H9 (cell line): ENCODE measurements around the gene MED29. TPM values are rescaled to one million over a fixed set of nuclear protein-coding genes. Genes with fewer than 3 reads are reported as not detected.

ENCODE experiments used
- DNase-seq: peaks from one replicate; pipeline ENCODE4 v3.0.0-alpha.2; 2017
- H2AFZ ChIP-seq: one replicate; pipeline ENCODE4 v1.6.1; 2013; ENCODE audit warnings: mild to moderate bottlenecking, low read length, control low read depth, moderate library complexity
- H2AK5ac ChIP-seq: 2 replicates; pipeline ENCODE4 v1.6.1; 2013; ENCODE audit warnings: low read length, control low read depth, mixed read lengths; ENCODE audit not compliant: insufficient read length
- H2BK120ac ChIP-seq: one replicate; pipeline ENCODE4 v1.6.1; 2013; ENCODE audit warnings: low read depth, mild to moderate bottlenecking, low read length, control low read depth, inconsistent platforms; ENCODE audit not compliant: poor library complexity, severe bottlenecking
- H2BK12ac ChIP-seq: 2 replicates; pipeline ENCODE4 v1.6.1; 2013; ENCODE audit warnings: low read length, control low read depth, mixed read lengths, low read depth; ENCODE audit not compliant: insufficient read length
- H2BK15ac ChIP-seq: 2 replicates; pipeline ENCODE4 v1.6.1; 2013; ENCODE audit warnings: low read depth, low read length, control low read depth
- H2BK20ac ChIP-seq: one replicate; pipeline ENCODE4 v1.6.1; 2013; ENCODE audit warnings: low read depth, mild to moderate bottlenecking, low read length, control low read depth, inconsistent platforms; ENCODE audit not compliant: poor library complexity, severe bottlenecking
- H2BK5ac ChIP-seq: 2 replicates; pipeline ENCODE4 v1.6.1; 2013; ENCODE audit warnings: low read length, control low read depth, mixed read lengths; ENCODE audit not compliant: insufficient read length
- H3K14ac ChIP-seq: 2 replicates; pipeline ENCODE4 v1.6.1; 2013; ENCODE audit warnings: low read length, control low read depth; ENCODE audit not compliant: insufficient read depth
- H3K18ac ChIP-seq: 2 replicates; pipeline ENCODE4 v1.6.1; 2013; ENCODE audit warnings: low read depth, mild to moderate bottlenecking, mixed read lengths, low read length, control low read depth; ENCODE audit not compliant: insufficient read length
- H3K23ac ChIP-seq: 2 replicates; pipeline ENCODE4 v1.6.1; 2013; ENCODE audit warnings: low read length, control low read depth, mixed read lengths, low read depth; ENCODE audit not compliant: insufficient read length
- H3K23me2 ChIP-seq: 2 replicates; pipeline ENCODE4 v1.6.1; 2013; ENCODE audit warnings: low read depth, mild to moderate bottlenecking, mixed read lengths, low read length, control low read depth; ENCODE audit not compliant: insufficient read length, poor library complexity, severe bottlenecking
- H3K27ac ChIP-seq: 2 replicates; pipeline ENCODE4 v1.5.1; 2013; ENCODE audit warnings: low read length, control low read depth, mixed read lengths, low read depth; ENCODE audit not compliant: insufficient read length
- H3K27me3 ChIP-seq: 2 replicates; pipeline ENCODE4 v1.6.1; 2013; ENCODE audit warnings: low read length, control low read depth, inconsistent platforms; ENCODE audit not compliant: insufficient read depth
- H3K4ac ChIP-seq: 2 replicates; pipeline ENCODE4 v1.6.1; 2013; ENCODE audit warnings: low read depth, mild to moderate bottlenecking, control low read depth, inconsistent platforms, low read length, moderate library complexity
- H3K4me1 ChIP-seq: 2 replicates; pipeline ENCODE4 v1.6.1; 2013; ENCODE audit warnings: low read length, control low read depth, inconsistent platforms; ENCODE audit not compliant: insufficient read depth
- H3K4me2 ChIP-seq: 2 replicates; pipeline ENCODE4 v1.6.1; 2013; ENCODE audit warnings: low read length, control low read depth, mixed read lengths; ENCODE audit not compliant: insufficient read length, insufficient read depth
- H3K56ac ChIP-seq: 2 replicates; pipeline ENCODE4 v1.6.1; 2013; ENCODE audit warnings: low read depth, mild to moderate bottlenecking, mixed read lengths, low read length, control low read depth; ENCODE audit not compliant: insufficient read length
- H3K79me1 ChIP-seq: 2 replicates; pipeline ENCODE4 v1.6.1; 2013; ENCODE audit warnings: low read depth, mild to moderate bottlenecking, moderate library complexity, low read length, control low read depth, inconsistent platforms; ENCODE audit not compliant: insufficient read depth, poor library complexity, severe bottlenecking
- H3K79me2 ChIP-seq: 2 replicates; pipeline ENCODE4 v1.6.1; 2013; ENCODE audit warnings: low read length, control low read depth, inconsistent platforms; ENCODE audit not compliant: insufficient read depth
- H3K9ac ChIP-seq: 2 replicates; pipeline ENCODE4 v1.6.1; 2013; ENCODE audit warnings: low read length, control low read depth, mixed read lengths; ENCODE audit not compliant: insufficient read length; ENCODE audit errors: extremely low read depth
- H3K9me3 ChIP-seq: one replicate; pipeline ENCODE4 v1.6.1; 2013; ENCODE audit warnings: low read depth, low read length, inconsistent platforms; ENCODE audit not compliant: control insufficient read depth
- H3T11ph ChIP-seq: one replicate; pipeline ENCODE4 v1.6.1; 2013; ENCODE audit warnings: mild to moderate bottlenecking, low read length, control low read depth, inconsistent platforms
- H4K20me1 ChIP-seq: one replicate; pipeline ENCODE4 v1.6.1; 2013; ENCODE audit not compliant: control insufficient read depth, insufficient read length, insufficient read depth
- H4K5ac ChIP-seq: 2 replicates; pipeline ENCODE4 v1.6.1; 2013; ENCODE audit warnings: low read depth, mild to moderate bottlenecking, mixed read lengths, low read length, control low read depth; ENCODE audit not compliant: insufficient read length
- H4K8ac ChIP-seq: replicated peaks from 2 replicates; pipeline ENCODE4 v1.6.1; 2013; ENCODE audit warnings: low read length, control low read depth, mixed read lengths, low read depth; ENCODE audit not compliant: insufficient read length
- H4K91ac ChIP-seq: 2 replicates; pipeline ENCODE4 v1.6.1; 2013; ENCODE audit warnings: low read depth, mild to moderate bottlenecking, moderate library complexity, mixed read lengths, low read length, control low read depth; ENCODE audit not compliant: insufficient read length
- H3K27ac Mint-ChIP-seq, 3 experiments: 2 replicates in 2 of 3; 3 replicates in 1 of 3; pipeline ENCODE4 v1.8.0; 2020 to 2021; ENCODE audit warnings: mixed read lengths in 3 of 3, mild to moderate bottlenecking in 1 of 3, moderate library complexity in 1 of 3
- H3K27me3 Mint-ChIP-seq: 2 replicates; pipeline ENCODE4 v1.8.0; 2021; ENCODE audit warnings: low read depth, mild to moderate bottlenecking, moderate library complexity, mixed read lengths
- H3K36me3 Mint-ChIP-seq, 3 experiments: 2 replicates in 2 of 3; 3 replicates in 1 of 3; pipeline ENCODE4 v1.8.0; 2020 to 2021; ENCODE audit warnings: low read depth in 3 of 3, mixed read lengths in 3 of 3; ENCODE audit not compliant: insufficient read depth in 1 of 3
- H3K4me1 Mint-ChIP-seq, 2 experiments: 2 replicates each; pipeline ENCODE4 v1.8.0; 2020; ENCODE audit warnings: mixed read lengths in 2 of 2
- H3K4me3 Mint-ChIP-seq, 2 experiments: 2 replicates in 1 of 2; 3 replicates in 1 of 2; pipeline ENCODE4 v1.8.0; 2020 to 2021; ENCODE audit warnings: mild to moderate bottlenecking in 2 of 2, mixed read lengths in 2 of 2, moderate library complexity in 1 of 2
- H3K9me3 Mint-ChIP-seq, 2 experiments: 2 replicates in 1 of 2; 3 replicates in 1 of 2; pipeline ENCODE4 v1.8.0; 2020; ENCODE audit warnings: mild to moderate bottlenecking in 2 of 2, mixed read lengths in 2 of 2, moderate library complexity in 1 of 2
- CTCF ChIP-seq: fragments of 200-600 bp; sonication (generic); conservative IDR thresholded peaks from 3 replicates; pipeline ENCODE4 v1.8.0; 2021; ENCODE audit warnings: antibody characterized with exemption, mild to moderate bottlenecking
- WGBS: extraction: QIAGEN DNeasy Blood & Tissue Kit; methylation state at CpG from one replicate; pipeline ENCODE4 v1.1.7; 2013; ENCODE audit warnings: missing lambda C conversion rate, low lambda C conversion rate, mixed read lengths; ENCODE audit not compliant: insufficient read length; ENCODE audit errors: extremely low coverage; 5-methylcytosine and 5-hydroxymethylcytosine counted together
- total RNA-seq: library from RNA; stranded (reverse); gene quantifications from 2 replicates; pipeline ENCODE4 v1.2.1, GENCODE V29; 2021

Gene MED29
- total RNA-seq, 1 experiment from 2014 or later, result 48.3 TPM

GRCh38 chr19:39372941-39373340 lies 18.2 kb upstream of the MED29 start:
- Histone ChIP-seq H3K79me2 (no peaks in the 10 kb centered on the region), H3K14ac (no peak overlapping the region), H2BK20ac (no peak overlapping the region), H3K9me3 (no peaks in the 10 kb centered on the region), H3K23me2 (no peaks in the 10 kb centered on the region), H3K27me3 (no peaks in the 10 kb centered on the region), H2AFZ (no peak overlapping the region), H3K23ac (no peak overlapping the region), H4K8ac (no peak overlapping the region), H3K56ac (no peak overlapping the region), H2AK5ac (no peak overlapping the region), H3K79me1 (no peaks in the 10 kb centered on the region), H3K9ac (no peak overlapping the region), H4K91ac (no peak overlapping the region), H3T11ph (no peak overlapping the region), H2BK5ac (no peak overlapping the region), H4K5ac (no peak overlapping the region), H2BK12ac (no peak overlapping the region), H3K27ac (no peak overlapping the region), H3K4me1 (no peaks in the 10 kb centered on the region), H3K18ac (no peak overlapping the region), H4K20me1 (no peaks in the 10 kb centered on the region), H3K4ac (no peak overlapping the region), H2BK15ac (no peak overlapping the region), H3K4me2 (no peak overlapping the region), H2BK120ac (no peak overlapping the region)
- no CpG with 5 or more reads among the region's 2 CpGs for WGBS
- no peak for DNase-seq
- no peaks in the 10 kb centered on the region; a peak in 1 of 5 replicates for H3K9me3 Mint-ChIP-seq
- H3K4me1 Mint-ChIP-seq, result no peaks in the 10 kb centered on the region
- H3K27me3 Mint-ChIP-seq, result no peaks in the 10 kb centered on the region
- H3K4me3 Mint-ChIP-seq, result no peak overlapping the region
- H3K36me3 Mint-ChIP-seq, result peaks cover 52 to 83% (median 82%) of the 10 kb centered on the region in 3 experiments
- TF ChIP-seq CTCF, result no peak
- no peak overlapping the region for H3K27ac Mint-ChIP-seq
